Neural cell (in vitro differentiated cells): Measurements from ENCODE around the gene ATG2A. TPM values are rescaled to one million over a fixed set of nuclear protein-coding genes. Genes with fewer than 3 reads are reported as not detected.

Experiments
- H2AFZ ChIP-seq: fragments of 200-600, 300-800 bp; sonication (generic), shearing (Covaris generic); 2 replicates; pipeline ENCODE4 v1.6.0; 2014; ENCODE audit warnings: low read depth, mild to moderate bottlenecking, antibody characterized with exemption, low read length, moderate library complexity
- H3F3A ChIP-seq: fragments of 200-600 bp; shearing (Covaris generic); 2 replicates; pipeline ENCODE4 v1.6.1; 2016; ENCODE audit warnings: mild to moderate bottlenecking, moderate library complexity, mixed read lengths, antibody characterized with exemption, low read length; ENCODE audit not compliant: insufficient read depth, poor library complexity, severe bottlenecking
- H3K27ac ChIP-seq: fragments of 200-600, 300-800 bp; sonication (generic), shearing (Covaris generic); 2 replicates; pipeline ENCODE4 v1.5.1; 2014; ENCODE audit warnings: mild to moderate bottlenecking, low read length, moderate library complexity
- H3K27me3 ChIP-seq: fragments of 300-800, 200-600 bp; sonication (generic), shearing (Covaris generic); 2 replicates; pipeline ENCODE4 v1.6.0; 2014; ENCODE audit warnings: mild to moderate bottlenecking, low read depth, low read length, moderate library complexity; ENCODE audit not compliant: insufficient read depth
- H3K36me3 ChIP-seq: fragments of 300-800, 200-600 bp; sonication (generic), shearing (Covaris generic); 2 replicates; pipeline ENCODE4 v1.5.1; 2014; ENCODE audit warnings: mild to moderate bottlenecking, antibody characterized with exemption, low read length, moderate library complexity; ENCODE audit not compliant: insufficient read depth
- H3K4me2 ChIP-seq: fragments of 300-800, 200-600 bp; sonication (generic), shearing (Covaris generic); 2 replicates; pipeline ENCODE4 v1.6.0; 2014; ENCODE audit warnings: mild to moderate bottlenecking, low read length
- H3K4me3 ChIP-seq: fragments of 300-800, 200-600 bp; sonication (generic), shearing (Covaris generic); 2 replicates; pipeline ENCODE4 v1.5.1; 2014; ENCODE audit warnings: mild to moderate bottlenecking, low read length, moderate library complexity
- H3K79me2 ChIP-seq: fragments of 200-600 bp; shearing (Covaris generic); replicated peaks from 2 replicates; pipeline ENCODE4 v1.6.0; 2014; ENCODE audit warnings: mild to moderate bottlenecking, low read length, moderate library complexity; ENCODE audit not compliant: insufficient read depth
- H3K9ac ChIP-seq: fragments of 300-800, 200-600 bp; sonication (generic), shearing (Covaris generic); 2 replicates; pipeline ENCODE4 v1.6.1; 2016; ENCODE audit warnings: mild to moderate bottlenecking, low read length, mixed read lengths
- H3K9me2 ChIP-seq: fragments of 200-600 bp; shearing (Covaris generic); 2 replicates; pipeline ENCODE4 v1.6.1; 2016; ENCODE audit warnings: mild to moderate bottlenecking, low read length, mixed read lengths; ENCODE audit not compliant: insufficient read depth
- H3K9me3 ChIP-seq: fragments of 200-600, 300-800 bp; sonication (generic), shearing (Covaris generic); 2 replicates; pipeline ENCODE4 v1.6.1; 2016; ENCODE audit warnings: mild to moderate bottlenecking, mixed run types, low read length, moderate library complexity, mixed read lengths
- H4K20me1 ChIP-seq: fragments of 200-600 bp; shearing (Covaris generic); 2 replicates; pipeline ENCODE4 v1.6.1; 2016; ENCODE audit warnings: mild to moderate bottlenecking, mixed run types; ENCODE audit not compliant: insufficient read depth
- EP300 ChIP-seq: fragments of 450-650 bp; conservative IDR thresholded peaks from 2 replicates; pipeline ENCODE4 v1.6.1; 2014; ENCODE audit warnings: antibody characterized with exemption, mild to moderate bottlenecking, moderate library complexity; ENCODE audit not compliant: poor library complexity, severe bottlenecking
- EZH2 ChIP-seq: fragments of 200-600, 300-800 bp; shearing (Covaris generic), sonication (generic); IDR thresholded peaks from 2 replicates; pipeline ENCODE4 v1.6.1; 2014; ENCODE audit warnings: antibody characterized with exemption, low read length, borderline replicate concordance, mild to moderate bottlenecking; ENCODE audit not compliant: insufficient read depth, poor library complexity, severe bottlenecking
- MXI1 ChIP-seq: fragments of 450-650 bp; conservative IDR thresholded peaks from 2 replicates; pipeline ENCODE4 v1.6.1; 2014; ENCODE audit warnings: antibody characterized with exemption, mild to moderate bottlenecking; ENCODE audit not compliant: poor library complexity, severe bottlenecking
- POLR2AphosphoS5 ChIP-seq: IDR thresholded peaks from 2 replicates; pipeline ENCODE4 v1.6.1; 2012
- RAD21 ChIP-seq: fragments of 450-650 bp; conservative IDR thresholded peaks from 2 replicates; pipeline ENCODE4 v1.6.1; 2014; ENCODE audit warnings: antibody characterized with exemption, mild to moderate bottlenecking, moderate library complexity
- SMC3 ChIP-seq: fragments of 450-650 bp; conservative IDR thresholded peaks from 2 replicates; pipeline ENCODE4 v1.6.1; 2014; ENCODE audit warnings: antibody characterized with exemption, mild to moderate bottlenecking, moderate library complexity; ENCODE audit not compliant: poor library complexity
- TAF1 ChIP-seq: IDR thresholded peaks from 2 replicates; pipeline ENCODE4 v1.6.1; 2012; ENCODE audit warnings: low read depth
- polyA plus RNA-seq: library from polyadenylated mRNA; depleted of rRNA; stranded (reverse); fragments of >200 nt; gene quantifications from 2 replicates; pipeline ENCODE4 v1.2.3, GENCODE V29; 2014
- TF ChIP-seq, protein P1 (sequence below): fragments of 450-650 bp; IDR thresholded peaks from 2 replicates; pipeline ENCODE4 v1.5.1; 2014; ENCODE audit warnings: antibody characterized with exemption, mild to moderate bottlenecking, moderate library complexity; ENCODE audit not compliant: poor library complexity, severe bottlenecking
- TF ChIP-seq, protein P2 (sequence below): IDR thresholded peaks from 2 replicates; pipeline ENCODE4 v1.6.1; 2012; ENCODE audit warnings: borderline replicate concordance

ATG2A gene
- polyA plus RNA-seq, 1 donor from 2014 or later, result 7.5 TPM

DNA sequence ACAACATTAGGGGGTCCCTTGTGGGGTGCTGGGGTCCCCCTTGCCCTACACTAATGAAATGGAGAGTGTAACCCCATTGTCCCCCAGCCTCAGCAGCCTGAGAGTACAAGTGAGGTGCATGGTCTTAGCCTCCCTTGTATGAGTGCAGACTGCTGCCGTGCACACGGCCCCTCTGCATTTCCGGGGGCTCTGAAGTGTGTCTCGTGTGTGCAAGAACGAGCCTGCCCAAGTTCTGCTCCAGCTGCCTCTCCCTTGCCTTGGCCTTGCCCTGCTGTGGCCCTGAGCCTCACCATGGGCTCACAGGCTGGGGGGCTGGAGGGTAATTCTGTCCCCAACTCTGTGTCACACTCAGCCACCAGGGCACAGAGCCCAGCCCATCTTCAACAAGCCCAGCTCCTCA is 33.4 kb downstream of the ATG2A start:
- TF ChIP-seq MXI1, result no peak
- TF ChIP-seq, protein P1, sequence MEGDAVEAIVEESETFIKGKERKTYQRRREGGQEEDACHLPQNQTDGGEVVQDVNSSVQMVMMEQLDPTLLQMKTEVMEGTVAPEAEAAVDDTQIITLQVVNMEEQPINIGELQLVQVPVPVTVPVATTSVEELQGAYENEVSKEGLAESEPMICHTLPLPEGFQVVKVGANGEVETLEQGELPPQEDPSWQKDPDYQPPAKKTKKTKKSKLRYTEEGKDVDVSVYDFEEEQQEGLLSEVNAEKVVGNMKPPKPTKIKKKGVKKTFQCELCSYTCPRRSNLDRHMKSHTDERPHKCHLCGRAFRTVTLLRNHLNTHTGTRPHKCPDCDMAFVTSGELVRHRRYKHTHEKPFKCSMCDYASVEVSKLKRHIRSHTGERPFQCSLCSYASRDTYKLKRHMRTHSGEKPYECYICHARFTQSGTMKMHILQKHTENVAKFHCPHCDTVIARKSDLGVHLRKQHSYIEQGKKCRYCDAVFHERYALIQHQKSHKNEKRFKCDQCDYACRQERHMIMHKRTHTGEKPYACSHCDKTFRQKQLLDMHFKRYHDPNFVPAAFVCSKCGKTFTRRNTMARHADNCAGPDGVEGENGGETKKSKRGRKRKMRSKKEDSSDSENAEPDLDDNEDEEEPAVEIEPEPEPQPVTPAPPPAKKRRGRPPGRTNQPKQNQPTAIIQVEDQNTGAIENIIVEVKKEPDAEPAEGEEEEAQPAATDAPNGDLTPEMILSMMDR, result no peak
- no peak for TF ChIP-seq POLR2AphosphoS5
- TF ChIP-seq EP300, result no peak
- no peak for TF ChIP-seq SMC3
- TF ChIP-seq, protein P2, sequence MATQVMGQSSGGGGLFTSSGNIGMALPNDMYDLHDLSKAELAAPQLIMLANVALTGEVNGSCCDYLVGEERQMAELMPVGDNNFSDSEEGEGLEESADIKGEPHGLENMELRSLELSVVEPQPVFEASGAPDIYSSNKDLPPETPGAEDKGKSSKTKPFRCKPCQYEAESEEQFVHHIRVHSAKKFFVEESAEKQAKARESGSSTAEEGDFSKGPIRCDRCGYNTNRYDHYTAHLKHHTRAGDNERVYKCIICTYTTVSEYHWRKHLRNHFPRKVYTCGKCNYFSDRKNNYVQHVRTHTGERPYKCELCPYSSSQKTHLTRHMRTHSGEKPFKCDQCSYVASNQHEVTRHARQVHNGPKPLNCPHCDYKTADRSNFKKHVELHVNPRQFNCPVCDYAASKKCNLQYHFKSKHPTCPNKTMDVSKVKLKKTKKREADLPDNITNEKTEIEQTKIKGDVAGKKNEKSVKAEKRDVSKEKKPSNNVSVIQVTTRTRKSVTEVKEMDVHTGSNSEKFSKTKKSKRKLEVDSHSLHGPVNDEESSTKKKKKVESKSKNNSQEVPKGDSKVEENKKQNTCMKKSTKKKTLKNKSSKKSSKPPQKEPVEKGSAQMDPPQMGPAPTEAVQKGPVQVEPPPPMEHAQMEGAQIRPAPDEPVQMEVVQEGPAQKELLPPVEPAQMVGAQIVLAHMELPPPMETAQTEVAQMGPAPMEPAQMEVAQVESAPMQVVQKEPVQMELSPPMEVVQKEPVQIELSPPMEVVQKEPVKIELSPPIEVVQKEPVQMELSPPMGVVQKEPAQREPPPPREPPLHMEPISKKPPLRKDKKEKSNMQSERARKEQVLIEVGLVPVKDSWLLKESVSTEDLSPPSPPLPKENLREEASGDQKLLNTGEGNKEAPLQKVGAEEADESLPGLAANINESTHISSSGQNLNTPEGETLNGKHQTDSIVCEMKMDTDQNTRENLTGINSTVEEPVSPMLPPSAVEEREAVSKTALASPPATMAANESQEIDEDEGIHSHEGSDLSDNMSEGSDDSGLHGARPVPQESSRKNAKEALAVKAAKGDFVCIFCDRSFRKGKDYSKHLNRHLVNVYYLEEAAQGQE, result no peak
- TF ChIP-seq TAF1, result no peak
- TF ChIP-seq EZH2, result no peak
- TF ChIP-seq RAD21, result no peak
- no peaks in the 10 kb centered on the region for H3K27me3 ChIP-seq
- no peak overlapping the region for H3K4me2 ChIP-seq
- no peak overlapping the region for H3K4me3 ChIP-seq
- no peaks in the 10 kb centered on the region for H3K9me2 ChIP-seq
- H3K9me3 ChIP-seq, result no peaks in the 10 kb centered on the region
- H3K79me2 ChIP-seq, result no peaks in the 10 kb centered on the region
- H4K20me1 ChIP-seq, result no peaks in the 10 kb centered on the region
- H3F3A ChIP-seq, result no peaks in the 10 kb centered on the region
- H3K27ac ChIP-seq, result no peak overlapping the region
- H3K36me3 ChIP-seq, result no peaks in the 10 kb centered on the region
- H2AFZ ChIP-seq, result no peak overlapping the region
- H3K9ac ChIP-seq, result no peak overlapping the region

DNA sequence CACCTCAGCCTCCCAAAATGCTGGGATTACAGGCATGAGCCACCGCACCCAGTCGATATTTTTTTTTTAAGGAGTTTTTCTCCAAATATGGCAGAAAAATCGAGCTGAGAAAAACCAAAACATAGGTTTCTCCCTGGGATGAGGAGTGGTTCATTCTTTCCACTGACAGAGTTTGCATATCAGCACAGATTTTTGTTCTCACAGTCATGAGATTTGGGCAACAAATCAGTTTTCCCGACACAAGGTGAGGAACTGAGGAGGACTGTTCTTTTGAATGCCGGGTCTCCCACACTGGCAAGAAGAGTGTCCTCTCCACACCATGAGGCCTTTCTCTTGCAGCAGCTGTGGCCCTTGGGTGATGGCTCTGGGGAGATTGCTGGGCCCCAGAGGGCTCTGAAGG is 34.8 kb downstream of the ATG2A start:
- H3K27ac ChIP-seq, result no peak overlapping the region
- H3K27me3 ChIP-seq, result no peaks in the 10 kb centered on the region
- no peaks in the 10 kb centered on the region for H3K9me3 ChIP-seq
- TF ChIP-seq MXI1 (no peak), SMC3 (no peak), EZH2 (no peak), POLR2AphosphoS5 (no peak), RAD21 (no peak), TAF1 (no peak), EP300 (no peak)
- TF ChIP-seq, protein P2, result no peak
- TF ChIP-seq, protein P1, result no peak
- no peak overlapping the region for H3K4me3 ChIP-seq
- H3K79me2 ChIP-seq, result peaks cover 9% of the 10 kb centered on the region
- H3F3A ChIP-seq, result no peaks in the 10 kb centered on the region
- no peak overlapping the region for H2AFZ ChIP-seq
- H3K36me3 ChIP-seq, result no peaks in the 10 kb centered on the region
- H3K9ac ChIP-seq, result no peak overlapping the region
- H3K4me2 ChIP-seq, result no peak overlapping the region
- H3K9me2 ChIP-seq, result no peaks in the 10 kb centered on the region
- H4K20me1 ChIP-seq, result no peaks in the 10 kb centered on the region
